ENCODE measurements around the gene TMEM176A.

The TMEM176A gene

DNA sequence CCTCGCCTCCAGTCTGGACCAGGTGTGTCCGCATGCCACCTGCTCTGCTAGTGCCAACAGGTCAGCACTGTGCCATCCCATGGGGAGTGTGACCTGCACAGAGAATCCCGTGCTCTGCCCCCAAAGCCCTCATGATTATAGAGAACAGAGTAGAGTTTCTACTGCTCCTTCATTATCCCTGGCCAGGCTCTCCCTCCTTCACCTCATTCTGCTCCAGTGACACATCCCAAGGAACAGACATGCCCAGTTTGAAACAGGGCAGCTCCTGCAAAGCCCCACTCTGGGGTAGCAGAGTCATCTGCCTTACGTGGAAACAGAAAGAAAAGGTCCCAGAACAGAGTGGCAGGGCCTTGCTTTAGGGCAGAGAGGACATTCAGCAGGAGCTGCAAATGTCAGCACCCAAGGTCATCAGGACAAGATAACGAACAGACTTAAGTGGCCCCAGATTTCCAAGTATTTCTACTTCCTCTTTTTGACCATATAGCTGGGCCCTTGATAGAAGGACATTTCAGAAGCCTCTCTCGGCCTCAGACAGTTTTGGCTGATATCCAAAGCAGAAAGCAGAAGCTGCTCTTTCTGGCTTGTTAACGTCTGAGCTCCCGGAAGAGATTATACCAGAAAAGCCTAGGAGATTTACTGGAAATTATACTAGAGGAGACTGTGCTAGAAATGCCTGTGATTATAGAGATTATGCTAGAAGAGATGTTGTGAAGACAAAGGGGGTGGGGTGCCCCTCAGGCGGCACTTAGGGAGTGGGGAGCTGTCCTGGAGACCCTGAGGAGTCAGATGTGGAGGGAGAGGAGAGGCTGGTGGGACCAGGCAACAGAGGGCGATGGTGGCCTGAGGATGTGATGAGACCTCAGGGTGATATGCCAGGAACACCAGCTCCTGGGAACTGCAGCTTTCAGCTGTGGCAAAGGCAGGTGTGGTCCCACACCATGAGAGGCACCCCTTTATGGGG lies 13.0 kb upstream of the TMEM176A start:
- DNase-seq (ENCODE audit: insufficient read length, low spot score) (no peak), FAIRE-seq (peak; percentile 54)

DNA sequence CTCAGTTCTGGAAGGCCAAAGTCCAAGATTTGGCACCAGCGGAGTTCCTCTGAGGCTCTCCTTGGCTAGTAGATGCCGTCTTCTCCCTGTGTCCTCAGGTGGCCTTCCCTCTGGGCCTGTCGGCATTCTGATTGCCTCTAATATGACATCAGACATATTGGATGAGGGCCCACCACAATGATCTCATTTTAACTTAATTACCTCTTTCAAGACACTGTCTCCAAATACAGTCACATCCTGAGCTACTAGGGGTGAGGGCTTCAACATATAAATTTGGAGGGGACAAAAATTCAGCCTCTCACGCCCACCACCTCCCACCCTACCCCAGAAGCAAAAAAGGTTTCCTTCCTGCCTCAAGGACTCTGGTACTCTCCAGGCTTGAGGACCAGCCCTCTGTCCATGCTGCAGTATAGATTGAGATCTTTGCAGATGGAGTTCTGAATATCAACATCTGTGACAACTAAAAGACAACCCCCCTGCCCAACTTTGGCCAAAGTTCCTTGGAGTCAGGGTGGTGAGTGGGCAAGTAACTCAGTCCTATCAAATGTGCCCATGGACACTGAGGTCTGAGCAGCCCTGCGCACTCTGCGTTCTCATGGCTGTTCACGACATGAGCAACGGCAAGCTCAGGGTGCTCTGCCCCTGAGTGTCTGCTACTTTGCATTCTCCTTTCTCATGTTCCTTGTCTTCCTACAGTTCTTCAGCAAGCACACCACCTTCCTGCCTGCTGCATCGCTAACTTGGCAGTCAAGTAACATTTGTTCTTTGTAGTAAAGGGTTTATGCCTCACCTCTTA lies 11.9 kb upstream of the TMEM176A start:
- DNase-seq (ENCODE audit: insufficient read length, low spot score): no peak
- no peak for FAIRE-seq

- DNase-seq (ENCODE audit: insufficient read length, low spot score): no peak
- no peak for FAIRE-seq
These were observed 10.0 kb upstream of the TMEM176A start for GRCh38 chr7:150790416-150791075.

DNA sequence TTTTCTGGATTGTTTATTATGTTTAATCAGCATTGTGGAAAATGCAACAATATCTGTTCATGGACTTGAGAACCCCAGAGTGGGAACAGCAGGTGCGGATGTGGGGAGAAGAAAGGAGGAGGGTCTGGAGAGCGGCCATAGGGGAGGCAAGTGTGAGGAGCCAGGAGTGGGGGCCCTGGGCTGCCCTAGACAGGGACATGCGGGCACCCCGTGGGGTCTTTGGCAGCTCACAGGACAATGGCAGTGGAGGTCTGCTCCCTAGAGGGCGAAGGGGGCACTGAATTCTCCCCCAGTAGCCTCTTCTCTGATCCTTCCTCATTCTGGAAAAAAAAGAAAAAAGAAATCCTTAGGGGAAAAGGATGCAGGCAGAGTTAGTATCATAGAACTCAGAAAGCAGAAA lies 9.3 kb upstream of the TMEM176A start:
- no peak for FAIRE-seq
- no peak for DNase-seq (ENCODE audit: insufficient read length, low spot score)

DNA sequence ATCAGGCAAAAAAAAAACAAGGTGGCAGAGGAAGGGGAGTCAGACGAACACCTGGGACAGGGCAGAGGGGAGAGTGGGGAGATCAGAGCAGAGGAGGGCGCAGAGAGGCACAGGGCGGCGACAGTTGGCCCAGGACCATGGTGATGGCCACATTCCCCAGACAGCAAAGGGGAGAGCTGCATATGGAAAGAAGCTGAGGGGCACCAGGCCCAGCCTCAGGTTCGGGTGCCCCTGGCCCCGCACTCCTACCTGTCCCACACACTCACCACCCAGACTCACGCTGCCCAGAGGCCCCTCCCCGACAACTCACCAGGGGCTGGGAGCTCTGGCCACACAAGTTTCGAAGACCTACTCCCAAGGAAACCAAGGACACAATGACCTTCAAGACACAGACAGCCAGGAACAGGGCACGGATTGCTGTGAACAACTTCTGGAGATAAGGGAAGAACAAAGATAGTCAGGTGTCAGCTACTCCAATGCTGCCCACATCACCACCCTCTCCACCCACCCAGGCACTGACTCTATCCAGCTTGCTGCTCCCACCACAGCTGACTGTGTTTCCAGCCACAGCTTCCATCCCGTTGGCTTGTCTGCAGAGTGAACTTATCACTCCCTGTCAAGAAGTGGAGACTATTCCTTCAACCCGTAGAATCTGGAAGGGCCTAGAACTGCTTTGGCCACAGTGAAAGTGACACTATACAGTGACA lies 8.7 kb upstream of the TMEM176A start:
- no peak for FAIRE-seq
- no peak for DNase-seq (ENCODE audit: insufficient read length, low spot score)

GRCh38 chr7:150793569-150794238 lies 6.9 kb upstream of the TMEM176A start:
- no peak for FAIRE-seq

DNA sequence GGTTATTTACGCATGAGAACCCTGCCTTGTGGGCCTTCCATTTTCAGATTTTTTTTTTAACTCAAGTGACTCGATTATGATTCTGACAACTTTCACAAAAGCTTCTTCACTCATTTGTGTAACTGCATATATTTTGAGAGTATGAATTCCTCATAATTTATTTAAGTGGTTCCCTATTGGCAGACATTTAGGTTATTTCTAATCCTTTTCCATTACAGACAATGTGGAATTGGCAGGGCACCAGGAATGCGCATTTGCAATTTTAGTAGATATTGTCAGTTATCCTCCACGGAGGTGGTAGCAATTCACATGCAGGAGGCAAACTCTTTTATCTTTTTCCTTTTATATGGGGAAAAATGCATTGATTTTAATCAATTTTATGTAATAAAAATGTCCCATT lies 2.9 kb upstream of the TMEM176A start:
- FAIRE-seq (no peak), DNase-seq (ENCODE audit: insufficient read length, low spot score) (no peak)

More at GRCh38 chr7:150793569-150794238, 6.9 kb upstream of the TMEM176A start:
- no peak for DNase-seq (ENCODE audit: insufficient read length, low spot score)

GRCh38 chr7:150799156-150799555 lies 1.4 kb upstream of the TMEM176A start:
- DNase-seq (ENCODE audit: insufficient read length, low spot score) (no peak), FAIRE-seq (no peak)

GRCh38 chr7:150799741-150800580 lies 608 bp upstream of the TMEM176A start, which contains the start of gene TMEM176B:
Gene TMEM176B (minus strand): TSS chr7:150800364. CDS start chr7:150796569, 3,795 bp downstream.
- FAIRE-seq (no peak), DNase-seq (ENCODE audit: insufficient read length, low spot score) (no peak)

DNA sequence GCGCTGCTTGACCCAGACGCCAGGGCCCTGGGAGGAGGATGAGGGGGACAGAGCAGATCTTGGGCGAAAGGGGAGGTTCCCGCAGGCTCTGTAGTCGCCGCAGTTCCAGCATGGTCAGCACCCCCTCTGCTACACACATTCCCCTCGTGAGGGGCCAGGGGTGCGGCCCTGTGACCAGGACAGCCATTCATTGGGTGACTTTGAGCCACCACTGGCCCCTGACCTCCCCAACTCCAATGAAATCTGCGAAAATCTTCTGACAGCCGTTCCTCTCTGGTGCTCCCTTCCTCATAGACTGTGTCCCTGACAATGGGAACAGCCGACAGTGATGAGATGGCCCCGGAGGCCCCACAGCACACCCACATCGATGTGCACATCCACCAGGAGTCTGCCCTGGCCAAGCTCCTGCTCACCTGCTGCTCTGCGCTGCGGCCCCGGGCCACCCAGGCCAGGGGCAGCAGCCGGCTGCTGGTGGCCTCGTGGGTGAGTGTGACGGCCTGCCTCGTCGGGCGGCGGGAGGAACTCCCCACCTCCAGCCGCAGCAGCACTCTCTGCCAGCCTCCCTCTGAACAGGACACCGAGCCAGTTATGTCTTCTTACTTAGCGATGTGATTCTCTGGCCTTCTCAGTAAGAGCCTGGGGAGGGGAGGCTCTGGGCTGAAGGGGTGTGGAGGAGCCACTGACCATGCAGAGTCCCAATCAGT lies 825 bp downstream of the TMEM176A start:
- FAIRE-seq (no peak), DNase-seq (ENCODE audit: insufficient read length, low spot score) (no peak)

DNA sequence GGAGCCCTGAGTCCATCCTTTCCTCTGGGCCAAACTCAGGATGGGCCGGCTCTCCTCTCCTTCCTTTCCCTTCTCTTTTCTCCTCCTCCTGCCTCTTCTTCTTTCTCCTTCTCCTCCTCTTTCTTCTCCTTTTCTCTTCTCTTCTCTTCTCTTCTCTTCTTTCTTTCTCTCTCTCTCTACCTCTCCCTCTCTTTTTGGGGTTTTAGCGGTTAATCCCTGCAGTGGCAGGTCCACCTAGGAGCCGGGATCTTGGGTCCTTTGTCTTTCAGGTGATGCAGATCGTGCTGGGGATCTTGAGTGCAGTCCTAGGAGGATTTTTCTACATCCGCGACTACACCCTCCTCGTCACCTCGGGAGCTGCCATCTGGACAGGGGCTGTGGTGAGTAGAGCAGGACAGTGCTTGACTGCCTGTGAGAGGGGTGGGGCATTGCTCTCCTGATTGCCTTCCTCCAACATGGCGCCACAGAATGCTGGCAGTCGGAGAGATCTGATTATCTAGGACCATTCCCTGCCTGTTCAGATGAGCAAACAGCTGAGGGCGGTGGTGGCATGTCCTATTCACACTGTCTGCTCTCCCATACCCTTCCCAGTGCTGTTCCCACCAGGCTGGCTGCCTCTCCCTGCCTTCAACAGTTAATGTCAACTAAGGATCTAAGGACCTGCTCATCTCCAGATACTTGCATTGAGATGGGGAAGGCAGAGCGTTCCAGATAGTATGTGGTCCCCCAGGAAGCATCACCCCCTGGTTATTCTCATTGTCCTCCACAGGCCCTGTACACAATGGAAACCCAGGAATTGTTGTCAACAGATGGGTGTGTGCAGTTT lies 1.6 kb downstream of the TMEM176A start:
- FAIRE-seq (no peak), DNase-seq (ENCODE audit: insufficient read length, low spot score) (no peak)

- DNase-seq (ENCODE audit: insufficient read length, low spot score): no peak
- no peak for FAIRE-seq
These were observed 2.7 kb downstream of the TMEM176A start for GRCh38 chr7:150803161-150803860.

- FAIRE-seq (no peak), DNase-seq (ENCODE audit: insufficient read length, low spot score) (no peak)
These were observed 4.2 kb downstream of the TMEM176A start for GRCh38 chr7:150804802-150805201.

GRCh38 chr7:150805864-150806263 lies 5.3 kb downstream of the TMEM176A start:
- DNase-seq (ENCODE audit: insufficient read length, low spot score): no peak
- no peak for FAIRE-seq

DNA sequence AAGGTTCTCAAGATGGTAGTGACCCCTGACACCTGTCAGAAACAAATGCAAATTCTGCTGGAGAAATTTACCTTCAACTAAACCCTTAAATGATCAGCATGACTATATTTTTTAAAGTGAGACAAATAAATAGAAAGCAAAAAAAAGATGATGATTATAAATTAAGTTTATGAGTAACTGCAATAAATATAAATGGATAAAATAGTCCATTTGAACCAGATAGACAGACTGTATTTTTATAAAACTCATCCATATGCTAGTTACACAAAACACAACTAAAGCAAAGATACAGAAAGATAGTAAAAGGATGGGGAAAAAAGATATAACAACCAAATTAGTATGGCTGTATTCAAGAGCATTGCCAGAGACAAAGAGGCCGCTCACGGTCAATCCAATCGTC lies 5.9 kb downstream of the TMEM176A start:
- FAIRE-seq (no peak), DNase-seq (ENCODE audit: insufficient read length, low spot score) (no peak)

DNA sequence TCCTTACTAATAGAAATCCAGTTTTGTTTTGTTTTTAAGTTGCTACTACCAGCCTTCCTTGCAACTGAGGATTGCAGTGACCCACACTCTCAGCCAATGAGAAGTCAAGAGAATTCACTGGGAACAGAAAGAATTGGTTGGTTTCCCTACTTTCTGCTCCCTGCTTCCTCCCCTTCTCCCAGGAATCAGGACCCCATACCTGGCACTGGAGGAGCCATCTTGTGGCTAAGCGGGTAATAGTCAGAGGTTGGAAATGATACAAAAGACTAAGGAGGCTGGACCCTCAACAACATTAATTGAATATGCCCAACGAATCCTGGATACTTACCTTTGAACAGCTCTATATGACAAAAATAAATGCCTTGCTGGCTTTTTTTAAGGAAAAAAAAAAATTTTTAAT lies 6.3 kb downstream of the TMEM176A start:
- DNase-seq (ENCODE audit: insufficient read length, low spot score) (no peak), FAIRE-seq (no peak)
